Transverse colon (tissue), 4 donors: ENCODE data around the gene DZIP3.

Experiments used
- CTCF ChIP-seq, 5 experiments: fragments of 200-600 bp in 3 of 5; fragments of 450-650 bp in 2 of 5; sonication (generic) in 3 of 5; IDR thresholded peaks; 1 replicate in 2 of 5; 2 replicates in 3 of 5; pipeline ENCODE4 v1.5.1; 2016 to 2017; ENCODE audit warnings: antibody characterized with exemption in 5 of 5, inconsistent platforms in 3 of 5, mild to moderate bottlenecking in 2 of 5, moderate library complexity in 1 of 5
- EP300 ChIP-seq: sonication (generic); formaldehyde crosslinking; IDR thresholded peaks from one replicate; pipeline ENCODE4 v1.6.1; 2017; ENCODE audit warnings: antibody characterized with exemption, low read depth
- POLR2A ChIP-seq: fragments of 450-650 bp; IDR thresholded peaks from one replicate; pipeline ENCODE4 v1.6.1; 2016; ENCODE audit warnings: antibody characterized with exemption, mild to moderate bottlenecking, moderate library complexity
- POLR2AphosphoS5 ChIP-seq, 3 donors: sonication (generic); formaldehyde crosslinking; IDR thresholded peaks; one replicate each; pipeline ENCODE4 v1.6.1; 2016; ENCODE audit warnings: antibody characterized with exemption in 3 of 3

DNA sequence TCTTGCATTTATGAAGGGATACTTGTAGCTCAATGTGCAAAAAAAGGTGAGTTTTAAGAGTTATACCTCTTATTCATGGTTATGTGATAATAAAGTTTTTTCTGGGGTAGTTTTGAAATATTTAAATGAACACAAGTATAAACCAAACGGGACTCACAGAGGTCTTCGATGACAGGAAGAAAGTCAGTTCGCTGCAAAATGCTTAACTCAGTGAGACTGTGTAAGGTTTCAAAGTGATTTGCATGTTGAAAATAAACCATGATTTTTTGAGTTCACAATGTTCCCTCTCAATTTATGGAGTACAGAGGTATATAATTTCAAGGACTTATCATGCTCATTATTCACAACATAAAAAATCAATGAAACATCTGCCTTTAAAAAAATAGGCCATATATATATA is 42.8 kb upstream of the DZIP3 start:
- TF ChIP-seq CTCF (IDR thresholded peaks at IDR 0.05) (no peak), POLR2A (no peak), EP300 (no peak), POLR2AphosphoS5 (IDR thresholded peaks at IDR 0.05) (no peak)
